Measurements from ENCODE around the gene STXBP5. TPM values are rescaled to one million over a fixed set of nuclear protein-coding genes. Genes with fewer than 3 reads are reported as not detected.

STXBP5 gene
- polyA plus RNA-seq, 1 of the 3 experiments (the other 2 are of a cell fraction), result 9.9 TPM

DNA sequence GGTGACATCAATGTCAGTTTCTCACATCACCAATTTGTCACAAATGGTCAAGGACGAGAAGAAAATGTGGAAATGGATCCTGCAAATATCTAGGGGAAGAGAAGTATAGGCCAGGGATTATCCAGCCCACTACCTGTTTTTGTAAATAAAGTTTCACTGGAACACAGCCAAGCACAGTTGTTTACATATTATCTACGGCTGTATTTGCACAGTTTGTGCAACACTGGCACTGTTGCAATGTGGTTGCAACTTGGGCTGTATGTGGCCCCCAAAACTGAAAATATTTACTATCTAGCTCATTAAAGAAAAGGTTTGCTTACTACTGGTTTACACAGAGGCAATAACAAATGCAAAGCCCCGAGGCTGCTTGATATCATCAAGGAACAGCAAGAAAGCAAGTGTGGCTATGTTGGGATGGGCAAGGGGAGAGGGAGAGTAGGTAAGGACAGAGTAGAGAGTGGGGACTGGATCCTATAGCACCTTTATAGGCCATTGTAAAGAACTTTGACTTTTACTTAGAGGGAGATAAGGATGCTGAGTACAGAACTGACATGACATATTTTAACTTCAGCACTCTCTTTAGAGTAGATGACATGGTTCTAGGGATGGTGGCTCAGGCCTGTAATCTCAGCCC is 11.8 kb upstream of the STXBP5 start:
- H3K9ac ChIP-seq, result no peak overlapping the region
- H3K79me2 ChIP-seq (ENCODE audit: insufficient read depth), result no peaks in the 10 kb centered on the region
- no peak overlapping the region for H2AFZ ChIP-seq (ENCODE audit: low read depth)

GRCh38 chr6:147194652-147195411 is 9.4 kb upstream of the STXBP5 start:
- Histone ChIP-seq H2AFZ (ENCODE audit: low read depth) (no peak overlapping the region), H3K9me2 (no peaks in the 10 kb centered on the region), H3K4me3 (ENCODE audit: low read depth in 2 of 2, low read length in 1 of 2) (no peak overlapping the region), H4K20me1 (ENCODE audit: insufficient read depth) (no peaks in the 10 kb centered on the region), H3K4me2 (peak overlapping the region; percentile 10; the same call in 1 of the 2 replicates), H3K79me2 (ENCODE audit: insufficient read depth) (no peaks in the 10 kb centered on the region), H3K27me3 (ENCODE audit: insufficient read depth) (no peaks in the 10 kb centered on the region), H3K9ac (no peak overlapping the region), H3K9me3 (no peaks in the 10 kb centered on the region), H3K27ac (ENCODE audit: low read depth in 2 of 2, low read length in 1 of 2) (peak overlapping the region in 1 of 2 experiments; percentile 48; a peak in 2 of 4 replicates), H3K36me3 (replicated peaks in 1 of 2; ENCODE audit: control insufficient read depth in 1 of 2, insufficient read depth in 2 of 2, low read length in 1 of 2) (no peaks in the 10 kb centered on the region), H3F3A (replicated peaks; ENCODE audit: insufficient read depth) (peaks cover 6% of the 10 kb centered on the region), H3K4me1 (ENCODE audit: control insufficient read depth in 1 of 2, insufficient read depth in 2 of 2, low read depth in 1 of 2, low read length in 1 of 2) (no peaks in the 10 kb centered on the region)
- TF ChIP-seq RAD21 (IDR thresholded peaks at IDR 0.05; ENCODE audit: low read length) (no peak), TCF12 (IDR thresholded peaks at IDR 0.05) (peak; percentile 18; the same call in 1 of the 2 replicates), FOSL2 (IDR thresholded peaks at IDR 0.05; ENCODE audit: borderline replicate concordance, low read depth) (0 out of 2 replicates have a peak, but pooled peaks have one; percentile 26)
- TF ChIP-seq, protein P1, sequence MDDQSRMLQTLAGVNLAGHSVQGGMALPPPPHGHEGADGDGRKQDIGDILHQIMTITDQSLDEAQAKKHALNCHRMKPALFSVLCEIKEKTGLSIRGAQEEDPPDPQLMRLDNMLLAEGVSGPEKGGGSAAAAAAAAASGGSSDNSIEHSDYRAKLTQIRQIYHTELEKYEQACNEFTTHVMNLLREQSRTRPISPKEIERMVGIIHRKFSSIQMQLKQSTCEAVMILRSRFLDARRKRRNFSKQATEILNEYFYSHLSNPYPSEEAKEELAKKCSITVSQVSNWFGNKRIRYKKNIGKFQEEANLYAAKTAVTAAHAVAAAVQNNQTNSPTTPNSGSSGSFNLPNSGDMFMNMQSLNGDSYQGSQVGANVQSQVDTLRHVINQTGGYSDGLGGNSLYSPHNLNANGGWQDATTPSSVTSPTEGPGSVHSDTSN (IDR thresholded peaks at IDR 0.05), result peak; percentile 27; the same call in 1 of the 2 replicates
- 83% methylated on average over 6 of the region's 6 CpGs for WGBS (ENCODE audit: low lambda C conversion rate)
- ChIA-PET CTCF (no interaction called here), POLR2A (no interaction called here)
- DNase-seq, result no peak

More for the DNA sequence above, 11.8 kb upstream of the STXBP5 start:
- Histone ChIP-seq H3K4me1 (ENCODE audit: control insufficient read depth in 1 of 2, insufficient read depth in 2 of 2, low read depth in 1 of 2, low read length in 1 of 2) (no peaks in the 10 kb centered on the region), H3K4me3 (ENCODE audit: low read depth in 2 of 2, low read length in 1 of 2) (no peak overlapping the region), H3K9me3 (no peaks in the 10 kb centered on the region), H3K27me3 (ENCODE audit: insufficient read depth) (no peaks in the 10 kb centered on the region), H3F3A (replicated peaks; ENCODE audit: insufficient read depth) (peaks cover 6% of the 10 kb centered on the region), H3K27ac (ENCODE audit: low read depth in 2 of 2, low read length in 1 of 2) (no peak overlapping the region), H3K4me2 (no peak overlapping the region), H4K20me1 (ENCODE audit: insufficient read depth) (no peaks in the 10 kb centered on the region), H3K36me3 (replicated peaks in 1 of 2; ENCODE audit: control insufficient read depth in 1 of 2, insufficient read depth in 2 of 2, low read length in 1 of 2) (no peaks in the 10 kb centered on the region), H3K9me2 (no peaks in the 10 kb centered on the region)
- ChIA-PET POLR2A (no interaction called here), CTCF (interaction anchor here (0.8 kb wide), 1 partner anchor 9 kb away, joined by 3 read pairs; no protein-coding TSS in a partner anchor)
- DNase-seq, result no peak
- TF ChIP-seq TEAD4 (IDR thresholded peaks at IDR 0.05; ENCODE audit: borderline replicate concordance, insufficient read depth) (no peak), SMC3 (IDR thresholded peaks at IDR 0.05; ENCODE audit: low read depth, low read length) (no peak), MXI1 (IDR thresholded peaks at IDR 0.05; ENCODE audit: low read depth, low read length) (no peak), RCOR1 (IDR thresholded peaks at IDR 0.05; ENCODE audit: low read length) (no peak)
- WGBS (ENCODE audit: low lambda C conversion rate), result 77% methylated on average over 3 of the region's 3 CpGs

DNA sequence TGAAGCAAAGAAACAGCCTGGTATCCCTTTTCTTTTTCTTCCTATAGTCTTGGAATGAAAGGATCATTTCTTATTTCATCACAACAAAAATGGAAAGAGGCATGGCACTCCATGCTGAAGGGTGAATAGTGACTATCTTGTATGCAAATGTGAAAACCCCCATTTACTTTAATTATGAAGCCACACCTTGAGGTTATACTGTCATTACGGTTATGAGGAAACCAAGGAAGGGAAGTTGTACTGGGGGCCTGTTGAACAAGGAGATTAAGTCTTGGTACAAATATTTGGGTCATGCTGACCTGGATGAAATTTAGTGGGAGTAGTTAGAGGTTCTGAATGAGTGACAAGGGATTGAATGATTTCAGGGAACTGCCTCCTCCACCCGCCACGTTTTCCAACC is 8.7 kb upstream of the STXBP5 start:
- Histone ChIP-seq H3K4me3 (ENCODE audit: low read depth in 2 of 2, low read length in 1 of 2) (no peak overlapping the region), H3K9me2 (no peaks in the 10 kb centered on the region), H3K9me3 (no peaks in the 10 kb centered on the region), H3K79me2 (ENCODE audit: insufficient read depth) (no peaks in the 10 kb centered on the region), H4K20me1 (ENCODE audit: insufficient read depth) (no peaks in the 10 kb centered on the region), H3K4me1 (ENCODE audit: control insufficient read depth in 1 of 2, insufficient read depth in 2 of 2, low read depth in 1 of 2, low read length in 1 of 2) (no peaks in the 10 kb centered on the region), H3K27ac (ENCODE audit: low read depth in 2 of 2, low read length in 1 of 2) (peak overlapping the region in 1 of 2 experiments; percentile 48; a peak in 2 of 4 replicates), H3K4me2 (no peak overlapping the region), H3K36me3 (replicated peaks in 1 of 2; ENCODE audit: control insufficient read depth in 1 of 2, insufficient read depth in 2 of 2, low read length in 1 of 2) (no peaks in the 10 kb centered on the region), H3F3A (replicated peaks; ENCODE audit: insufficient read depth) (peaks cover 6% of the 10 kb centered on the region), H2AFZ (ENCODE audit: low read depth) (no peak overlapping the region), H3K27me3 (ENCODE audit: insufficient read depth) (no peaks in the 10 kb centered on the region), H3K9ac (no peak overlapping the region)
- POLR2A ChIA-PET, result no interaction called here
- WGBS (ENCODE audit: low lambda C conversion rate), result 99% methylated on average over 3 of the region's 3 CpGs
- CTCF ChIA-PET, result no interaction called here
- DNase-seq, result no peak
- TF ChIP-seq NFIC (IDR thresholded peaks at IDR 0.05; ENCODE audit: borderline replicate concordance) (no peak), EP300 (IDR thresholded peaks at IDR 0.05; ENCODE audit: borderline replicate concordance in 1 of 2, low read depth in 1 of 2, low read length in 1 of 2) (no peak), MEF2A (IDR thresholded peaks at IDR 0.05; ENCODE audit: borderline replicate concordance, low read depth) (no peak), MAX (IDR thresholded peaks at IDR 0.05; ENCODE audit: low read depth) (no peak), RXRA (IDR thresholded peaks at IDR 0.05; ENCODE audit: borderline replicate concordance, low read depth) (no peak), GATA2 (CRISPR knock-in tag; IDR thresholded peaks at IDR 0.05) (no peak)
- TF ChIP-seq, protein P2, sequence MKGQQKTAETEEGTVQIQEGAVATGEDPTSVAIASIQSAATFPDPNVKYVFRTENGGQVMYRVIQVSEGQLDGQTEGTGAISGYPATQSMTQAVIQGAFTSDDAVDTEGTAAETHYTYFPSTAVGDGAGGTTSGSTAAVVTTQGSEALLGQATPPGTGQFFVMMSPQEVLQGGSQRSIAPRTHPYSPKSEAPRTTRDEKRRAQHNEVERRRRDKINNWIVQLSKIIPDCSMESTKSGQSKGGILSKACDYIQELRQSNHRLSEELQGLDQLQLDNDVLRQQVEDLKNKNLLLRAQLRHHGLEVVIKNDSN (IDR thresholded peaks at IDR 0.05; ENCODE audit: borderline replicate concordance, low read depth), result no peak
- TF ChIP-seq, protein P3, sequence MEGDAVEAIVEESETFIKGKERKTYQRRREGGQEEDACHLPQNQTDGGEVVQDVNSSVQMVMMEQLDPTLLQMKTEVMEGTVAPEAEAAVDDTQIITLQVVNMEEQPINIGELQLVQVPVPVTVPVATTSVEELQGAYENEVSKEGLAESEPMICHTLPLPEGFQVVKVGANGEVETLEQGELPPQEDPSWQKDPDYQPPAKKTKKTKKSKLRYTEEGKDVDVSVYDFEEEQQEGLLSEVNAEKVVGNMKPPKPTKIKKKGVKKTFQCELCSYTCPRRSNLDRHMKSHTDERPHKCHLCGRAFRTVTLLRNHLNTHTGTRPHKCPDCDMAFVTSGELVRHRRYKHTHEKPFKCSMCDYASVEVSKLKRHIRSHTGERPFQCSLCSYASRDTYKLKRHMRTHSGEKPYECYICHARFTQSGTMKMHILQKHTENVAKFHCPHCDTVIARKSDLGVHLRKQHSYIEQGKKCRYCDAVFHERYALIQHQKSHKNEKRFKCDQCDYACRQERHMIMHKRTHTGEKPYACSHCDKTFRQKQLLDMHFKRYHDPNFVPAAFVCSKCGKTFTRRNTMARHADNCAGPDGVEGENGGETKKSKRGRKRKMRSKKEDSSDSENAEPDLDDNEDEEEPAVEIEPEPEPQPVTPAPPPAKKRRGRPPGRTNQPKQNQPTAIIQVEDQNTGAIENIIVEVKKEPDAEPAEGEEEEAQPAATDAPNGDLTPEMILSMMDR (IDR thresholded peaks at IDR 0.05), result no peak

Data from SK-N-SH (cell line).